ENCODE measurements around the gene CHL1.
"Not testable (repeated sequence)": the region's sequence is repeated elsewhere in the genome, so short reads cannot be mapped to it uniquely, and the experiment has no call there.

GRCh38 chr3:366253-366652, 169.7 kb downstream of the CHL1 start:
- TF ChIP-seq CTCF, EZH2phosphoT487 (IDR thresholded peaks at IDR 0.05): not testable (repeated sequence)
